Endothelial cell (in vitro differentiated cells): ENCODE measurements around the gene NOXO1. TPM values are rescaled to one million over a fixed set of nuclear protein-coding genes. Genes with fewer than 3 reads are reported as not detected.

Experiments used
- DNase-seq: peaks from one replicate; pipeline ENCODE4 v3.0.0; 2021; ENCODE audit warnings: low spot score
- H3K27ac Mint-ChIP-seq: one replicate; pipeline ENCODE4 v1.8.0; 2021; ENCODE audit warnings: mixed read lengths, inconsistent platforms; ENCODE audit not compliant: unreplicated experiment
- H3K27me3 Mint-ChIP-seq: one replicate; pipeline ENCODE4 v1.8.0; 2021; ENCODE audit warnings: mild to moderate bottlenecking, moderate library complexity, mixed read lengths, inconsistent platforms; ENCODE audit not compliant: unreplicated experiment
- H3K36me3 Mint-ChIP-seq: one replicate; pipeline ENCODE4 v1.8.0; 2021; ENCODE audit warnings: mild to moderate bottlenecking, low read depth, mixed read lengths, inconsistent platforms; ENCODE audit not compliant: unreplicated experiment
- H3K4me1 Mint-ChIP-seq: one replicate; pipeline ENCODE4 v1.8.0; 2021; ENCODE audit warnings: mild to moderate bottlenecking, mixed read lengths, inconsistent platforms; ENCODE audit not compliant: unreplicated experiment
- H3K4me3 Mint-ChIP-seq: one replicate; pipeline ENCODE4 v1.8.0; 2021; ENCODE audit warnings: mild to moderate bottlenecking, mixed read lengths, inconsistent platforms; ENCODE audit not compliant: unreplicated experiment
- H3K9me3 Mint-ChIP-seq: one replicate; pipeline ENCODE4 v1.8.0; 2021; ENCODE audit warnings: mixed read lengths, inconsistent platforms; ENCODE audit not compliant: unreplicated experiment
- CTCF ChIP-seq: fragments of 200-600 bp; sonication (generic); IDR thresholded peaks from one replicate; pipeline ENCODE4 v1.5.0; 2021; ENCODE audit warnings: antibody characterized with exemption; ENCODE audit not compliant: unreplicated experiment
- total RNA-seq: library from RNA; stranded (reverse); fragmentation: NEBNext Ultra II Directional; extraction: Animal tissue kit (Norgen Biotek cat#: 25700); gene quantifications from one replicate; pipeline ENCODE4 v1.2.1, GENCODE V29; 2021; ENCODE audit not compliant: unreplicated experiment

NOXO1 gene
- total RNA-seq, 1 donor from 2014 or later = 0.23 TPM

DNA sequence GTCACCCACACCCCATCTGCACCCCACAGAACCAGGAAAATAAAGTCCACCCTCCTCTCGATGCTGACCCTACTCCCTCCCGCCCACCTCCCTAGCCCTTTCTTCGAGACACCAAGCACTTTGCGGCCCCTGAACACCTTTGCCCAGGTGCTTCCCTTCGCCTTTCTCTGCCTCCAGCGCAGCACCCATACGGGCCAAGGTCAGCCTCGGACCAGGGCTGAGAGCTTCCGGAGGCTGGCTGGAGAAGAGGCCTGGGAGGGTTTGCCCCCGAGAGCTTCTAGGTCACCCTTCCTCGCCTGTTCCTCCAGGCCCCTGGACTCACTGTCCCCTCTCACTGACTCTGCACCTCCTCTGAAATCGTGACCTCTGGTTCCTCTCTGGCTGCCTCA is 42.8 kb upstream of the NOXO1 start:
- no peak for DNase-seq
- TF ChIP-seq CTCF = no peak
- Mint-ChIP-seq H3K9me3 (no peaks in the 10 kb centered on the region), H3K27ac (no peak overlapping the region), H3K36me3 (no peaks in the 10 kb centered on the region), H3K4me1 (peaks cover 8% of the 10 kb centered on the region), H3K4me3 (peak overlapping the region; percentile 12), H3K27me3 (peaks cover 23% of the 10 kb centered on the region)

DNA sequence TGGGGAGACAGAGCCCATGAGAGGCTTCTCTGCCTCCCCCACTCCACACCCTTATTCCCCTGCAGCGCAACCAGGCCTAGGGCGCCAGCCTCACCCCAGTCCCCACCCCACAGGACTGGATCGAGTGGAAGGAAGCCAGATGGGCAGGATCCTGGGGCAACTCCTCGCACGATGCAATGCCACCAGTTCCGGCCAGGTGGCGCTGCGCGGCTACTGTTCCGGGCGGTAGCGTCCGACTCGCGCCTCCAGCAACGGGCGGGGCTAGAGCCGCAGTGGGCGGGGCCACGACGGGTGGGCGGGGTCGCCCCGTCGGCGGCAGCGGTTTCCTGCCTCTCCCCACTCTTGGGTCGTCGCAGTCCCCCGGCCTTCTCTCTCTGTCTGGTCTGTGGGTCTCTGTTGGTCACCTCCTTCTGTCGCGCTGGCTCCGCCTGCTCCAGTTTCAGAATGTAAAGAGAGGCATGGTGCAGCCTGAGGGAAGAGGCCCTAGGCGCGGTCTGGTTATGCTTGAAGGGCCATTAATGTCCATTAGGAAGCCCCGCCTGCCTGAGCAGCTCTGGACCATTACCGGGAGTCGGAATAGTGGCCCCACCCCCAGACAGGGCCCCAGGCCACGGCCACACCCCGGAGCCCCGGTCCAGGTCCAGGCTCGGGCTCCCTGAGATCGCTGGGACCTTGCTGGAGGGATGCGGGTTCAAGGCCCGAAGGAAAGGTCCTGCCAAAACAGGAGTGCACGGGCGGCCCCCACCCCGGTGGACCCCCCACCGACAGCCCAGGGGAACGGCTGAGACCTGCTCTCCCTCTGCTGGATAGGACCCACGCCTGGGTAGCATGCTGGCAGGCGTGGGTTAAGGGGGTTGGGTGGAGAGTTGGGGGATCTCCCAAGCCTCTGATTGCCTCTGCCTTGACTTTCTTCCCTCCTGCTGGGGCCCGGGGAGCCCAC is 42.1 kb upstream of the NOXO1 start:
- Mint-ChIP-seq H3K27me3 (peaks cover 26% of the 10 kb centered on the region), H3K4me3 (peak overlapping the region; percentile 84), H3K36me3 (no peaks in the 10 kb centered on the region), H3K9me3 (no peaks in the 10 kb centered on the region), H3K27ac (no peak overlapping the region), H3K4me1 (peaks cover 8% of the 10 kb centered on the region)
- TF ChIP-seq CTCF = peak; percentile 98
- DNase-seq = peak; percentile 100

DNA sequence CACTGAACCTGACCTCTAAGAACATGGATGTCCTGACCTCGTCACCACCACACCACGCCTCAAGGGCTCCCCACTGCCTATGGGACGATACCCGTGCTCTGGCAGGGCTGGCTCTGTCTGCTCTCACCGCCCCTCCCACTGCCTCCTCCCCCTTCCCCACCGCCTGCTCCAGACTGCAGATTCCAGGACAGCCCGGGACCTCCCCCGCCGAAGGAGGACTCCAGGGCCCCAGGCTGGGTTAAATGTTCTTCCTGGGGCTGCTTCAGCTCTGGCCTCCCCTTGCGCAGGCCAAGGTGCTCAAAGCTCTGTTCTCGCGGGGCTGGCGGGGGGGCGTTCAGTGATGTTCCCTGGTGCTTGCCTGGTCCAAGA is 41.4 kb upstream of the NOXO1 start:
- DNase-seq = peak; percentile 52
- Mint-ChIP-seq H3K27ac (peak overlapping the region; percentile 61), H3K27me3 (peaks cover 25% of the 10 kb centered on the region), H3K4me3 (peak overlapping the region; percentile 79), H3K36me3 (no peaks in the 10 kb centered on the region), H3K9me3 (no peaks in the 10 kb centered on the region), H3K4me1 (peaks cover 8% of the 10 kb centered on the region)
- TF ChIP-seq CTCF = no peak

DNA sequence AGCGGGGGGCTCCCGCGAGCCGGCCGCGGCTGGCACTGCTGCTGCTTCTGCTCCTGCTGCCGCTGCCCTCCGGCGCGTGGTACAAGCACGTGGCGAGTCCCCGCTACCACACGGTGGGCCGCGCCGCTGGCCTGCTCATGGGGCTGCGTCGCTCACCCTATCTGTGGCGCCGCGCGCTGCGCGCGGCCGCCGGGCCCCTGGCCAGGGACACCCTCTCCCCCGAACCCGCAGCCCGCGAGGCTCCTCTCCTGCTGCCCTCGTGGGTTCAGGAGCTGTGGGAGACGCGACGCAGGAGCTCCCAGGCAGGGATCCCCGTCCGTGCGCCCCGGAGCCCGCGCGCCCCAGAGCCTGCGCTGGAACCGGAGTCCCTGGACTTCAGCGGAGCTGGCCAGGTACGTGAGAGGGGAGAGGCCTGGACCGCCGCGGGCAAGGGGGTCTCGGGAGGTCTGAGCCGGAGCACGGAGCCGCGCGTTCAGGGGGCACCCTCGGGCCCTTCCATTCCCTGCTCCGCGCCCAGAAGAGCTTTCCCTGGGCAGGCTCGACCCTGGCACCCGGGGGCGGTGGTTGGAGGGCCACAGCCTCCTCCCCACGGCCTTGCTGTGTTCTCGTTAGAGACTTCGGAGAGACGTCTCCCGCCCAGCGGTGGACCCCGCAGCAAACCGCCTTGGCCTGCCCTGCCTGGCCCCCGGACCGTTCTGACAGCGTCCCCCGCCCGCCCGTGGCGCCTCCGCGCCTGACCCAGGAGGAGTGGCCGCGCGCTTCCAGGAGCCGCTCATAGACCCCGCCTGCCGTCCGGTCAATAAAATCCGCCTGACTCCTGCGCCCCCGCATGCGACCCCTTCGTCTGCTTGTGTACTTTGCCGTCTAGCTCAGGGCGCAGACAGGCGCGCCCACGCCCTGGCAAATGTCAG is 38.9 kb upstream of the NOXO1 start:
- no peak overlapping the region for H3K4me3 Mint-ChIP-seq
- H3K4me1 Mint-ChIP-seq = peaks cover 4% of the 10 kb centered on the region
- DNase-seq = no peak
- H3K27ac Mint-ChIP-seq = no peak overlapping the region
- H3K9me3 Mint-ChIP-seq = no peaks in the 10 kb centered on the region
- peaks cover 16% of the 10 kb centered on the region for H3K27me3 Mint-ChIP-seq
- TF ChIP-seq CTCF = no peak
- no peaks in the 10 kb centered on the region for H3K36me3 Mint-ChIP-seq
